ENCODE results near the gene GPA33. TPM values are rescaled to one million over a fixed set of nuclear protein-coding genes. Genes with fewer than 3 reads are reported as not detected.
A peak's percentile ranks its signal among the peaks of the same experiment; 100 is the strongest.

GPA33 gene
- total RNA-seq, 5 donors from 2014 or later (not counting 1 experiment from before 2014, with no cell fraction given), result 8.6 to 22.8 (median 17.7) TPM

DNA sequence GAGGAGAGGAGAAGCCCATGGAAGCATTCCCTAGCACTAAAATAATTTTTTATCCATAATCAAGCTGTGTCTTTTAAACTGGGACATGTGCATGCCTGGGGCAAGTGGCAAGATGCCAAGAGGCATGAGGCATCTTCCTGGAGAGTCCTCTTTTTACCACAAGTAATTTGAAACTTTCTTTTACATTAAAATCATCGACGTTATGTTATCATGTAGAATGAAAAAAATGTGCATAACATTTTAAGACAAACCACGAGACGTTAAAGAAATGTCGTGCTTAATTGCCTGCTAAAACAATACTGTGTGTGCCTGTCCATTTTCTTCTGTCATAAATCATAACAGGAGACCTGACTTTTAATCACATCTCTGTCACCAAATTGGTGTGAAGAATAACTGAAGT, 5.2 kb upstream of the GPA33 start:
- ATAC-seq (replicated peaks in 1 of 4), result no peak
- WGBS (ENCODE audit: insufficient coverage), result no CpG with 5 or more reads among the region's 5 CpGs

GRCh38 chr1:167094690-167095089, 4.5 kb upstream of the GPA33 start:
- no peak overlapping the region for H3K4me3 Mint-ChIP-seq
- Histone ChIP-seq H3K9me3 (no peaks in the 10 kb centered on the region), H3K27me3 (replicated peaks in 1 of 2; ENCODE audit: control insufficient read depth in 2 of 2, extremely low read depth in 1 of 2, insufficient read depth in 2 of 2, low read length in 1 of 2) (peaks cover 0 to 4% of the 10 kb centered on the region in 2 experiments), H3K4me3 (ENCODE audit: control insufficient read depth in 1 of 2, extremely low read depth in 1 of 2, low read length in 1 of 2) (no peak overlapping the region), H3K4me1 (ENCODE audit: control insufficient read depth in 1 of 2, extremely low read depth in 1 of 2, insufficient read depth in 2 of 2, low read length in 2 of 2) (peaks cover 12 to 14% of the 10 kb centered on the region in 2 experiments), H3K36me3 (ENCODE audit: control insufficient read depth in 2 of 2, extremely low read depth in 1 of 2, insufficient read depth in 1 of 2, low read length in 1 of 2) (no peaks in the 10 kb centered on the region), H3K27ac (ENCODE audit: low read length) (no peak overlapping the region)
- peaks cover 0 to 3% of the 10 kb centered on the region in 2 donors for H3K27me3 Mint-ChIP-seq
- peaks cover 26 to 39% (median 30%) of the 10 kb centered on the region in 3 donors for H3K4me1 Mint-ChIP-seq
- H3K27ac Mint-ChIP-seq, result no peak overlapping the region
- no peaks in the 10 kb centered on the region for H3K36me3 Mint-ChIP-seq
- 88% methylated on average over 2 of the region's 8 CpGs for WGBS (ENCODE audit: insufficient coverage)
- POLR2A ChIA-PET, result no interaction called here
- no peak for ATAC-seq (replicated peaks in 1 of 4)
- DNase-seq, result no peak
- peaks cover 0 to 3% (median 0%) of the 10 kb centered on the region in 3 donors for H3K9me3 Mint-ChIP-seq
- CTCF ChIA-PET, result interaction anchor here in 1 of 2 donors (1.3 kb wide), 1 partner anchor 10 kb away, joined by 3 read pairs; no protein-coding TSS in a partner anchor

More for the DNA sequence above, 5.2 kb upstream of the GPA33 start:
- ChIA-PET POLR2A (interaction anchor here in 1 of 2 donors (0.5 to 0.6 kb wide), 2 partner anchors 51 to 125 kb away, joined by 3 to 4 read pairs; no protein-coding TSS in a partner anchor), CTCF (no interaction called here)
- H3K36me3 ChIP-seq (ENCODE audit: control insufficient read depth in 2 of 2, extremely low read depth in 1 of 2, insufficient read depth in 1 of 2, low read length in 1 of 2), result no peaks in the 10 kb centered on the region
- no peak overlapping the region for H3K4me3 ChIP-seq (ENCODE audit: control insufficient read depth in 1 of 2, extremely low read depth in 1 of 2, low read length in 1 of 2)
- Mint-ChIP-seq H3K27me3 (peaks cover 0 to 3% of the 10 kb centered on the region in 2 donors), H3K4me1 (peaks cover 20 to 32% (median 23%) of the 10 kb centered on the region in 3 donors), H3K27ac (no peak overlapping the region), H3K36me3 (no peaks in the 10 kb centered on the region), H3K9me3 (peaks cover 0 to 3% (median 0%) of the 10 kb centered on the region in 3 donors), H3K4me3 (no peak overlapping the region)
- H3K9me3 ChIP-seq, result no peaks in the 10 kb centered on the region
- peaks cover 0 to 4% of the 10 kb centered on the region in 2 experiments for H3K27me3 ChIP-seq (replicated peaks in 1 of 2; ENCODE audit: control insufficient read depth in 2 of 2, extremely low read depth in 1 of 2, insufficient read depth in 2 of 2, low read length in 1 of 2)
- H3K27ac ChIP-seq (ENCODE audit: low read length), result no peak overlapping the region
- H3K4me1 ChIP-seq (ENCODE audit: control insufficient read depth in 1 of 2, extremely low read depth in 1 of 2, insufficient read depth in 2 of 2, low read length in 2 of 2), result peaks cover 5 to 7% of the 10 kb centered on the region in 2 experiments
- no peak for DNase-seq

- Histone ChIP-seq H3K27me3 (replicated peaks in 1 of 2; ENCODE audit: control insufficient read depth in 2 of 2, extremely low read depth in 1 of 2, insufficient read depth in 2 of 2, low read length in 1 of 2) (peaks cover 0 to 4% of the 10 kb centered on the region in 2 experiments), H3K36me3 (ENCODE audit: control insufficient read depth in 2 of 2, extremely low read depth in 1 of 2, insufficient read depth in 1 of 2, low read length in 1 of 2) (no peaks in the 10 kb centered on the region), H3K4me3 (ENCODE audit: control insufficient read depth in 1 of 2, extremely low read depth in 1 of 2, low read length in 1 of 2) (no peak within 1 kb of the TSS), H3K9me3 (no peaks in the 10 kb centered on the region), H3K27ac (ENCODE audit: low read length) (no peak within 1 kb of the TSS), H3K4me1 (ENCODE audit: control insufficient read depth in 1 of 2, extremely low read depth in 1 of 2, insufficient read depth in 2 of 2, low read length in 2 of 2) (peaks cover 18 to 21% of the 10 kb centered on the region in 2 experiments)
- Mint-ChIP-seq H3K4me3 (no peak within 1 kb of the TSS), H3K36me3 (no peaks in the 10 kb centered on the region), H3K4me1 (peaks cover 34 to 46% (median 37%) of the 10 kb centered on the region in 3 donors), H3K27ac (peak within 1 kb of the TSS; percentile 24 to 63), H3K27me3 (peaks cover 0 to 2% of the 10 kb centered on the region in 2 donors), H3K9me3 (peaks cover 0 to 3% (median 0%) of the 10 kb centered on the region in 3 donors)
- WGBS (ENCODE audit: insufficient coverage), result 96% methylated on average over 4 of the region's 8 CpGs
- POLR2A ChIA-PET, result no interaction called here
- DNase-seq (no peak), ATAC-seq (replicated peaks in 1 of 4) (no peak)
- CTCF ChIA-PET, result interaction anchor here in 1 of 2 donors (1.0 to 1.3 kb wide), 2 partner anchors 9 to 27 kb away, joined by 3 to 4 read pairs; no protein-coding TSS in a partner anchor
Observed at GRCh38 chr1:167093846-167094516, 3.8 kb upstream of the GPA33 start, which contains the start of gene STYXL2. STYXL2 (plus strand) TSS chr1:167094075; CDS start chr1:167094850, 775 bp downstream.

- no CpG with 5 or more reads among the region's 1 CpG for WGBS (ENCODE audit: insufficient coverage)
- Histone ChIP-seq H3K27me3 (replicated peaks in 1 of 2; ENCODE audit: control insufficient read depth in 2 of 2, extremely low read depth in 1 of 2, insufficient read depth in 2 of 2, low read length in 1 of 2) (no peaks in the 10 kb centered on the region), H3K36me3 (ENCODE audit: control insufficient read depth in 2 of 2, extremely low read depth in 1 of 2, insufficient read depth in 1 of 2, low read length in 1 of 2) (no peaks in the 10 kb centered on the region), H3K4me3 (ENCODE audit: control insufficient read depth in 1 of 2, extremely low read depth in 1 of 2, low read length in 1 of 2) (no peak overlapping the region), H3K9me3 (no peaks in the 10 kb centered on the region), H3K27ac (ENCODE audit: low read length) (no peak overlapping the region), H3K4me1 (ENCODE audit: control insufficient read depth in 1 of 2, extremely low read depth in 1 of 2, insufficient read depth in 2 of 2, low read length in 2 of 2) (peaks cover 27 to 31% of the 10 kb centered on the region in 2 experiments)
- peaks cover 0 to 3% (median 0%) of the 10 kb centered on the region in 3 donors for H3K9me3 Mint-ChIP-seq
- H3K4me3 Mint-ChIP-seq, result no peak overlapping the region
- peaks cover 42 to 59% (median 46%) of the 10 kb centered on the region in 3 donors for H3K4me1 Mint-ChIP-seq
- peaks cover 0 to 2% of the 10 kb centered on the region in 2 donors for H3K27me3 Mint-ChIP-seq
- no peak for DNase-seq
- peak overlapping the region; percentile 58 to 63 for H3K27ac Mint-ChIP-seq
- no peak for ATAC-seq (replicated peaks in 1 of 4)
- ChIA-PET POLR2A (interaction anchor here in 1 of 2 donors (0.6 kb wide), 1 partner anchor 19 kb away, joined by 3 read pairs; no protein-coding TSS in a partner anchor), CTCF (interaction anchor here (0.5 to 1.3 kb wide), 6 partner anchors 18 to 186 kb away, joined by 3 to 7 read pairs (median 4); no protein-coding TSS in a partner anchor)
- no peaks in the 10 kb centered on the region for H3K36me3 Mint-ChIP-seq
Observed at GRCh38 chr1:167092653-167093052, 2.5 kb upstream of the GPA33 start.

DNA sequence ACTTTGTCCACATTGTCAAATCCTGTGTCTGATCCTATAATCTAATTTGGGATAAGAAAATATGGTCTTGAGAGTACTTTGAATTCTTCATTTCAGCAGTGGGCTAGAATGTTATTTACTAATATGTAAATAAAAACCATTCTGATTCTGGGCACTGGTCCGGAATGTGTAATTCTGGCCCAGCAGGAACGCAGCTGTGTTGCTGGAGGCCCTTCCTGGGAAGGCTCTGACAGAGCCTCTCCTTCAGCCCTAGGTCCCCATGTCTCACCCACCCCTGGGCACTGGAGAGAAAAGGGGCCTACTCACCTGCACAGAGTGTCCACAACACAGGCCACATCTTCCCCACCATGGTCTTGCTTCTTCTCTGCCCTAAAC, 251 bp downstream of the GPA33 start:
- ChIA-PET POLR2A (interaction anchor here (0.5 to 0.7 kb wide), 3 partner anchors 26 to 131 kb away, joined by 3 to 4 read pairs (median 3); partner anchors contain the start of gene POU2F1 (in 1 of the 2)), CTCF (interaction anchor here (0.6 to 1.0 kb wide), 4 partner anchors 9 to 132 kb away, joined by 3 to 8 read pairs (median 4); partner anchors contain the start of gene POU2F1 (in 1 of the 2))
- peaks cover 6% of the 10 kb centered on the region for H3K36me3 Mint-ChIP-seq
- peak overlapping the region; percentile 24 to 68 for H3K4me3 ChIP-seq (ENCODE audit: control insufficient read depth in 1 of 2, extremely low read depth in 1 of 2, low read length in 1 of 2)
- peaks cover 51 to 63% (median 52%) of the 10 kb centered on the region in 3 donors for H3K4me1 Mint-ChIP-seq
- H3K4me1 ChIP-seq (ENCODE audit: control insufficient read depth in 1 of 2, extremely low read depth in 1 of 2, insufficient read depth in 2 of 2, low read length in 2 of 2), result peaks cover 38 to 39% of the 10 kb centered on the region in 2 experiments
- no peaks in the 10 kb centered on the region for H3K27me3 Mint-ChIP-seq
- peak overlapping the region; percentile 98 to 100 for H3K27ac Mint-ChIP-seq
- ATAC-seq (replicated peaks in 1 of 4) (no peak), DNase-seq (peak in 1 of 35 experiments; percentile 13)
- H3K27ac ChIP-seq (ENCODE audit: low read length), result peak overlapping the region; percentile 89
- H3K36me3 ChIP-seq (ENCODE audit: control insufficient read depth in 2 of 2, extremely low read depth in 1 of 2, insufficient read depth in 1 of 2, low read length in 1 of 2), result no peaks in the 10 kb centered on the region
- no peaks in the 10 kb centered on the region for H3K27me3 ChIP-seq (replicated peaks in 1 of 2; ENCODE audit: control insufficient read depth in 2 of 2, extremely low read depth in 1 of 2, insufficient read depth in 2 of 2, low read length in 1 of 2)
- H3K9me3 ChIP-seq, result no peaks in the 10 kb centered on the region
- H3K4me3 Mint-ChIP-seq, result peak overlapping the region; percentile 80 to 85 (median 80)
- WGBS (ENCODE audit: insufficient coverage), result 94% methylated on average over 2 of the region's 2 CpGs
- H3K9me3 Mint-ChIP-seq, result no peaks in the 10 kb centered on the region

DNA sequence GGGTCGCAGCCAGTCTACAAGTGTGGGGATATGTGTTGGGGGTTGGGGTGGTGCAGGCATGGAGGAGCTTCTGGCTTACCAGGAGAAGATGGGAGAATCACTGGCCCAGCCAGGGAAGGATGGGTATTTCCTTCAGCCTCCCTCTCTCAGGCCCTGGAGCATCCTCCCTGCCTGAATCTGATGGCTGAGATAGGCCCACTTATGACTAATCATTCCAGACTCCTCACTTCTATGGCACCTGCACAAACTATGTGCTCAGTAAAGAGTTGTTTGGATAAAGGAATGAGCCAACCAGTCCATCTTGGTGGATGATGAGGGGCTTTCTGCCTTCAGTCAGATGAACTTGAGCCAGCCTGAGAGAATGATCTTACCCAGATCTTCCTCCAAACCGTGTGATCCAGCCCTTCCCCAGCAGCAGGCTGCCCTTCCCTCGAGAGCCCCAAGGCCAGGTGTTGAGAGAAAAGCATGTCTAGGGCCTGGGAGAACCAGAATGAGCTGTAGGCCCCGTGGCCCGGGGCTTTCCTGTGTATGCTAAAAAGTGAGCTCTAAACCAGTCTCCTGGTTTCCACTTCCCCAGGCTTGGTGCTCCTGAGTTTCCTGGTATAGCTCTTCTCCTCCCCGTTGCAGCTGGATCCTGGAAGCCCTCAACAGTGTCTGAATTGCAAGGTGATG, 1.3 kb downstream of the GPA33 start:
- Mint-ChIP-seq H3K4me1 (peaks cover 48 to 62% (median 52%) of the 10 kb centered on the region in 3 donors), H3K4me3 (peak overlapping the region; percentile 80 to 85 (median 80)), H3K9me3 (no peaks in the 10 kb centered on the region), H3K27me3 (no peaks in the 10 kb centered on the region), H3K36me3 (peaks cover 6% of the 10 kb centered on the region), H3K27ac (peak overlapping the region; percentile 98 to 100)
- ChIA-PET CTCF (interaction anchor here in 1 of 2 donors (0.5 to 1.3 kb wide), 4 partner anchors 21 to 179 kb away, joined by 3 to 8 read pairs (median 3); no protein-coding TSS in a partner anchor), POLR2A (interaction anchor here (0.6 to 0.9 kb wide), 3 partner anchors 9 to 427 kb away, joined by 3 to 5 read pairs (median 3); no protein-coding TSS in a partner anchor)
- Histone ChIP-seq H3K27ac (ENCODE audit: low read length) (peak overlapping the region; percentile 89), H3K4me3 (ENCODE audit: control insufficient read depth in 1 of 2, extremely low read depth in 1 of 2, low read length in 1 of 2) (peak overlapping the region in 1 of 2 donors; percentile 68), H3K27me3 (replicated peaks in 1 of 2; ENCODE audit: control insufficient read depth in 2 of 2, extremely low read depth in 1 of 2, insufficient read depth in 2 of 2, low read length in 1 of 2) (no peaks in the 10 kb centered on the region), H3K4me1 (ENCODE audit: control insufficient read depth in 1 of 2, extremely low read depth in 1 of 2, insufficient read depth in 2 of 2, low read length in 2 of 2) (peaks cover 38 to 39% of the 10 kb centered on the region in 2 experiments), H3K36me3 (ENCODE audit: control insufficient read depth in 2 of 2, extremely low read depth in 1 of 2, insufficient read depth in 1 of 2, low read length in 1 of 2) (peaks cover 0 to 2% of the 10 kb centered on the region in 2 donors), H3K9me3 (no peaks in the 10 kb centered on the region)
- DNase-seq (no peak), ATAC-seq (replicated peaks in 1 of 4) (no peak)
- WGBS (ENCODE audit: insufficient coverage), result 67% methylated on average over 3 of the region's 6 CpGs
